OCI-LY7 (cell line): ENCODE results near the gene AK4.

Experiments
- CTCF ChIP-seq: fragments of 200-600 bp; sonication (generic); conservative IDR thresholded peaks from 2 replicates; pipeline ENCODE4 v1.5.1; 2014; ENCODE audit warnings: mild to moderate bottlenecking, antibody characterized with exemption, low read length, moderate library complexity, mixed read lengths
- EZH2phosphoT487 ChIP-seq: fragments of 200-600 bp; sonication (generic); IDR thresholded peaks from 2 replicates; pipeline ENCODE4 v1.6.1; 2018; ENCODE audit warnings: low read depth, borderline replicate concordance, mild to moderate bottlenecking, mixed run types, antibody characterized with exemption, low read length, moderate library complexity, mixed read lengths

DNA sequence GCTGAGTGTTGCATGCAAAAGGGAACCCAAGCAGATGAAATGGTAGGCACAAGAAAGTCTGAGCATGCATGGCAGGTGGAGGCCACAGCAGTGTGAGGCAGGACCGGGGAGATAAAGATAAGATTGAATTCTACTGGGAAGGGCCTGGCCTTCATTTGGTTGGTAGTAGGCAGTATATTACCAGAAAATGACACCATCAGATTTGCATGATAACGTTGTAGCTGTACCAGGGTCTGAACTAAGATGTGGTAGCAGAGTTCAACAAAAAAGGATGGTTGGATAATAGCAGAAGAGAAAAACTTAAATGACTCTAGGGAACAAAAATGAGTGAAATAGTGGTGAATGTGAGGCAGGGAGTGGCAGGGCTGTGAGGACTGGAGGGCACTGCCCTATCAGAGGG lies 85.8 kb downstream of the AK4 start:
- TF ChIP-seq CTCF (no peak), EZH2phosphoT487 (no peak)
